SJCRH30 (cell line): ENCODE results near the gene ZNF441. TPM values are rescaled to one million over a fixed set of nuclear protein-coding genes. Genes with fewer than 3 reads are reported as not detected.
"Not testable (repeated sequence)": the region's sequence is repeated elsewhere in the genome, so short reads cannot be mapped to it uniquely, and the experiment has no call there.

Experiments used
- DNase-seq, 2 experiments: peaks; one replicate each; pipeline ENCODE4 v3.0.0-alpha.2; 2015 to 2020
- H3K27ac ChIP-seq: fragments of 250-450 bp; sonication (Bioruptor Pico); 2 replicates; pipeline ENCODE4 v1.5.1; 2020; ENCODE audit warnings: mild to moderate bottlenecking, moderate library complexity
- H3K27me3 ChIP-seq: fragments of 250-450 bp; sonication (Bioruptor Pico); 2 replicates; pipeline ENCODE4 v1.5.1; 2020; ENCODE audit warnings: mild to moderate bottlenecking, moderate library complexity
- H3K36me3 ChIP-seq: fragments of 250-450 bp; sonication (Bioruptor Pico); 2 replicates; pipeline ENCODE4 v1.5.1; 2020; ENCODE audit warnings: mild to moderate bottlenecking, moderate library complexity
- H3K4me1 ChIP-seq: fragments of 250-450 bp; sonication (Bioruptor Pico); 2 replicates; pipeline ENCODE4 v1.5.1; 2020; ENCODE audit warnings: mild to moderate bottlenecking, moderate library complexity
- H3K4me3 ChIP-seq: fragments of 250-450 bp; sonication (Bioruptor Pico); 2 replicates; pipeline ENCODE4 v1.5.1; 2020; ENCODE audit warnings: mild to moderate bottlenecking, moderate library complexity
- H3K9me3 ChIP-seq: fragments of 250-450 bp; sonication (Bioruptor Pico); replicated peaks from 2 replicates; pipeline ENCODE4 v1.5.1; 2020; ENCODE audit warnings: mild to moderate bottlenecking, moderate library complexity
- total RNA-seq: library from RNA; depleted of rRNA; stranded (reverse); fragments of >200 nt; shearing (Covaris generic); gene quantifications from 2 replicates; pipeline ENCODE4 v1.2.3, GENCODE V29; 2014

Gene ZNF441
- total RNA-seq, 1 experiment from 2014 or later: 6.2 TPM

DNA sequence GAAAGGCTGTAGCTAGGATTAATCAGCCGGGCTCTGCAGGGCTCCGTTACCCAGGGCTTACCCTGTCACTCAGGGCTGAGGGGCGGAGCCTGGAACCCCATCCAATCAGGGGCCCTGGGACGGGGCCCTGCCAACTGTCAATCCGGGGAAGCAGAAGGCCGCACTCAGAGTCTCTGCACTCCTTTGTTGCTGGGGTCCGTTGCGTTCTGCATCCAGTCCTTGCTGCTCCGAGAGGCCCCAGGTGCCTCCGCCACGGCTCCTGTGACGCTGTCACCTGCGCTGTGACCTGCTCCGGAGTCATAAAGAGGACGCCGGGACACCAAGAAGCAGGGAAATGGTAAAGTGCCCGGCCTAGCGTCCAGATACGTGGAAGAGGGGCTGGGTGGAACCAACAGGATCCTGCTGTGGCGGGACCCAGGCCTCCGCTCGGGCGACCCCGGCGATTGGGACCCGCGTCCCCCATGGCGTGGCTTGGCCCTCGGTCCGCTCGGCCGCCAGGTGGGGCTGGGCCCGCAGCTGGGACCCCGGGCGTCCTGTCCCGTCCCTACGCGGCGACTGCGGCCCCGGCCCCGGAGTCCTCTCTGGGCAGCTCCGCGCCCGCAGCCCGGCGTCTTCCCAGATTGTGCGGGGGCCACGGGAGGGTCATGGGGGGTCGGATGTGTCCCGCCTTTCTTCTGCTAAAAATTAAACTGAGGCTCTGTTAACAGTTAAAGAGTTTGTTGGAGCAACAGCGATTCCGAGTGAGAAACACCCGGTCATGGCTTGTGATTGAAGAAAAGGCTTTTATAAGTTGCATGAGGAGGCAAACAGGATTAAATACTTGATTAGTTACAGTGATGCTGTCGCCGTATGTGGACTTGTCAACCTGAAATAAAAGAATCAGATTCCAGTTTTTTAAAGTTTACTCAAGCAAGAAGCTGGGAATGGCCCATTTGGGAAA, 31.9 kb downstream of the ZNF441 start, which contains the start of gene ZNF491:
Gene ZNF491, plus strand, starts transcription at position 133 of the 940 bp plus-strand sequence. CDS start 7,431 bp downstream, outside the sequence.
- peak within 1 kb of the TSS; percentile 67 for H3K4me3 ChIP-seq
- H3K27ac ChIP-seq: peak within 1 kb of the TSS; percentile 59
- H3K4me1 ChIP-seq: peaks cover 7% of the 10 kb centered on the region
- H3K27me3 ChIP-seq: no peaks in the 10 kb centered on the region
- no peaks in the 10 kb centered on the region for H3K36me3 ChIP-seq
- peak; percentile 93 to 96 for DNase-seq
- 0 out of 2 replicates have a peak, but pooled peaks cover 3% of the 10 kb centered on the region for H3K9me3 ChIP-seq

DNA sequence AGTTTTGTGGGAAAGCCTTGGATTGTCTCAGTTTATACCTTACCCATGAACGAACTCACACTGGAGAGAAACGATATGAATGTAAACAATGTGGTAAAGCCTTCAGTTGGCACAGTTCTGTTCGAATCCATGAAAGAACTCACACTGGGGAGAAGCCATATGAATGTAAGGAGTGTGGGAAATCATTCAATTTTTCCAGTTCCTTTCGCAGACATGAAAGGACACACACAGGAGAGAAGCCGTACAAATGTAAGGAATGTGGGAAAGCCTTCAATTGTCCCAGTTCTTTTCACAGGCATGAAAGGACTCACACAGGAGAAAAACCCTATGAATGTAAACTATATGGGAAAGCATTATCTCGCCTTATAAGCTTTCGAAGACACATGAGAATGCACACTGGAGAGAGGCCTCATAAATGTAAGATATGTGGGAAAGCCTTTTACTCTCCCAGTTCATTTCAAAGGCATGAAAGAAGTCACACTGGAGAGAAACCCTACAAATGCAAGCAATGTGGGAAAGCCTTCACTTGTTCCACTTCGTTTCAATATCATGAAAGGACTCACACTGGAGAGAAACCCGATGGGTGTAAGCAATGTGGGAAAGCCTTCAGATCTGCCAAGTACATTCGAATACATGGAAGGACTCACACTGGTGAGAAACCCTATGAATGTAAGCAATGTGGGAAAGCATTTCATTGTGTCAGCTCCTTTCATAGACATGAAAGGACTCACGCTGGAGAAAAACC, 39.7 kb downstream of the ZNF441 start:
- H3K36me3 ChIP-seq: no peaks in the 10 kb centered on the region
- H3K4me3 ChIP-seq: no peak overlapping the region
- H3K27me3 ChIP-seq: no peaks in the 10 kb centered on the region
- H3K4me1 ChIP-seq: no peaks in the 10 kb centered on the region
- no peak overlapping the region for H3K27ac ChIP-seq
- H3K9me3 ChIP-seq: peaks cover 33% of the 10 kb centered on the region
- no peak for DNase-seq

GRCh38 chr19:11807099-11807380, 40.2 kb downstream of the ZNF441 start:
- H3K27ac ChIP-seq: no peak overlapping the region
- H3K4me1 ChIP-seq: no peaks in the 10 kb centered on the region
- no peak for DNase-seq
- H3K27me3 ChIP-seq: no peaks in the 10 kb centered on the region
- no peaks in the 10 kb centered on the region for H3K36me3 ChIP-seq
- H3K4me3 ChIP-seq: no peak overlapping the region
- H3K9me3 ChIP-seq: peaks cover 33% of the 10 kb centered on the region

- H3K36me3 ChIP-seq: peaks cover 6% of the 10 kb centered on the region
- no peak overlapping the region for H3K27ac ChIP-seq
- H3K9me3 ChIP-seq: peaks cover 11% of the 10 kb centered on the region; the same call in 1 of the 2 replicates
- no peaks in the 10 kb centered on the region for H3K4me1 ChIP-seq
- no peak for DNase-seq
- H3K4me3 ChIP-seq: peak overlapping the region; percentile 87
- no peaks in the 10 kb centered on the region for H3K27me3 ChIP-seq
These were observed 46.9 kb downstream of the ZNF441 start for GRCh38 chr19:11813703-11814028.

DNA sequence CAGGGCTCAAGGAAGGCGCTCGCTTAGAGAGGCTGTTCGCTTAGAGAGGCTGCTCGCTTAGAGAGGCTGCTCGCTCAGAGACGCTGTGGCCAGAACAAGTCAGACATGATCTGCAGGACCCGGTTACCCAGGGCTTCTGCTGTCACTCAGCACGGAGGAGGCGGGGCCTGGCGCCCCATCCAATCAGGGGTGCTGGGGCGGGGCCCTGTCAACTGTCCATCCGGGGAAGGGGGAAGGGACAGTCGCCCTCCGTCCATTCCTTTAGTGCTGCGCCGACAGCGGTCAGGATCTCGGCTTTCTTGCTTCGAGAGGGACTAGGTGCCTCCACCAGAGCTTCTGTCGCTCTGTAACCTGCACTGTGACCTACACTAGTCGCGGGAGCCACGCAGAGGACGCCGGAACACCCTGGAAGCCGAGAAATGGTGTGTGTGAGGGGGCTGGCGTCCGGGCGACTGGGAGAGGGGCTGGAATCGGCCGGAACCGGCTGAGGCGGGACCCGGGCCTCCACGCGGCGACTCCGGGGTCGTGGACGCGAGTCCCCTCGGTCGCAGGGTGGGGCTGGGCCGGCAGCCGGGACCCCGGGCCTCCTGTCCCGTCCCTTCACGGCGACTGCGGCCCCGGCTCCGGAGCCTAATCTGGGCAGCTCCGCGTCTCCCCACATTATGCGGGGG, 47.4 kb downstream of the ZNF441 start, which contains the start of gene ZNF440:
Gene ZNF440, plus strand, starts transcription at position 245 of the 671 bp plus-strand sequence. Its CDS starts 175 bp downstream, at position 420.
- no peaks in the 10 kb centered on the region for H3K27me3 ChIP-seq
- DNase-seq: peak; percentile 97 to 98
- peak within 1 kb of the TSS; percentile 87 for H3K4me3 ChIP-seq
- 0 out of 2 replicates have a peak, but pooled peaks cover 8% of the 10 kb centered on the region for H3K9me3 ChIP-seq
- H3K4me1 ChIP-seq: no peaks in the 10 kb centered on the region
- H3K36me3 ChIP-seq: peaks cover 11% of the 10 kb centered on the region
- H3K27ac ChIP-seq: peak within 1 kb of the TSS; percentile 61

- peak; percentile 28 to 49 for DNase-seq
- peak overlapping the region; percentile 61 for H3K27ac ChIP-seq
These were observed 47.9 kb downstream of the ZNF441 start for GRCh38 chr19:11814700-11815035.

GRCh38 chr19:11821474-11822109, 54.8 kb downstream of the ZNF441 start:
- Histone ChIP-seq H3K36me3 (peaks cover 49% of the 10 kb centered on the region), H3K27ac (no peak overlapping the region), H3K4me3 (no peak overlapping the region), H3K27me3 (no peaks in the 10 kb centered on the region), H3K9me3 (peaks cover 9% of the 10 kb centered on the region; the same call in 1 of the 2 replicates), H3K4me1 (no peaks in the 10 kb centered on the region)
- no peak for DNase-seq

More at GRCh38 chr19:11814700-11815035, 47.9 kb downstream of the ZNF441 start:
- peaks cover 16% of the 10 kb centered on the region for H3K36me3 ChIP-seq
- no peaks in the 10 kb centered on the region for H3K4me1 ChIP-seq
- H3K9me3 ChIP-seq: 0 out of 2 replicates have a peak, but pooled peaks cover 8% of the 10 kb centered on the region
- peak overlapping the region; percentile 87 for H3K4me3 ChIP-seq
- H3K27me3 ChIP-seq: no peaks in the 10 kb centered on the region

- DNase-seq, H3K4me1 ChIP-seq, H3K27me3 ChIP-seq, H3K4me3 ChIP-seq, H3K27ac ChIP-seq: not testable (repeated sequence)
- peaks cover 63% of the 10 kb centered on the region for H3K36me3 ChIP-seq
- H3K9me3 ChIP-seq: peaks cover 39% of the 10 kb centered on the region
These were observed 62.4 kb downstream of the ZNF441 start for GRCh38 chr19:11828957-11829876.

GRCh38 chr19:11832253-11832912, 65.6 kb downstream of the ZNF441 start:
- Histone ChIP-seq H3K27me3 (no peaks in the 10 kb centered on the region), H3K36me3 (peaks cover 63% of the 10 kb centered on the region), H3K4me1 (no peaks in the 10 kb centered on the region), H3K9me3 (peaks cover 41% of the 10 kb centered on the region), H3K27ac (no peak overlapping the region), H3K4me3 (no peak overlapping the region)
- no peak for DNase-seq

GRCh38 chr19:11833541-11833940, 66.7 kb downstream of the ZNF441 start:
- H3K36me3 ChIP-seq: peaks cover 60% of the 10 kb centered on the region
- no peak overlapping the region for H3K4me3 ChIP-seq
- H3K27ac ChIP-seq: no peak overlapping the region
- no peaks in the 10 kb centered on the region for H3K27me3 ChIP-seq
- H3K4me1 ChIP-seq: no peaks in the 10 kb centered on the region
- peaks cover 41% of the 10 kb centered on the region for H3K9me3 ChIP-seq
- DNase-seq: no peak
